Measurements from ENCODE around the gene OR2S2.

- TF ChIP-seq, protein P1, sequence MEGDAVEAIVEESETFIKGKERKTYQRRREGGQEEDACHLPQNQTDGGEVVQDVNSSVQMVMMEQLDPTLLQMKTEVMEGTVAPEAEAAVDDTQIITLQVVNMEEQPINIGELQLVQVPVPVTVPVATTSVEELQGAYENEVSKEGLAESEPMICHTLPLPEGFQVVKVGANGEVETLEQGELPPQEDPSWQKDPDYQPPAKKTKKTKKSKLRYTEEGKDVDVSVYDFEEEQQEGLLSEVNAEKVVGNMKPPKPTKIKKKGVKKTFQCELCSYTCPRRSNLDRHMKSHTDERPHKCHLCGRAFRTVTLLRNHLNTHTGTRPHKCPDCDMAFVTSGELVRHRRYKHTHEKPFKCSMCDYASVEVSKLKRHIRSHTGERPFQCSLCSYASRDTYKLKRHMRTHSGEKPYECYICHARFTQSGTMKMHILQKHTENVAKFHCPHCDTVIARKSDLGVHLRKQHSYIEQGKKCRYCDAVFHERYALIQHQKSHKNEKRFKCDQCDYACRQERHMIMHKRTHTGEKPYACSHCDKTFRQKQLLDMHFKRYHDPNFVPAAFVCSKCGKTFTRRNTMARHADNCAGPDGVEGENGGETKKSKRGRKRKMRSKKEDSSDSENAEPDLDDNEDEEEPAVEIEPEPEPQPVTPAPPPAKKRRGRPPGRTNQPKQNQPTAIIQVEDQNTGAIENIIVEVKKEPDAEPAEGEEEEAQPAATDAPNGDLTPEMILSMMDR (IDR thresholded peaks at IDR 0.05), result no peak
- no peak for TF ChIP-seq POLR2A (IDR thresholded peaks at IDR 0.05)
Observed at GRCh38 chr9:35990155-35990554, 32.2 kb upstream of the OR2S2 start.

All from lower leg skin (tissue), 3 donors.